Measurements from ENCODE around the gene TGFB1. TPM values are rescaled to one million over a fixed set of nuclear protein-coding genes. Genes with fewer than 3 reads are reported as not detected.

The TGFB1 gene
- total and polyA plus RNA-seq, 2 of the 13 experiments (the other 11 are each of a cell fraction or from before 2014, with no cell fraction given): 4.1 to 5.4 TPM

DNA sequence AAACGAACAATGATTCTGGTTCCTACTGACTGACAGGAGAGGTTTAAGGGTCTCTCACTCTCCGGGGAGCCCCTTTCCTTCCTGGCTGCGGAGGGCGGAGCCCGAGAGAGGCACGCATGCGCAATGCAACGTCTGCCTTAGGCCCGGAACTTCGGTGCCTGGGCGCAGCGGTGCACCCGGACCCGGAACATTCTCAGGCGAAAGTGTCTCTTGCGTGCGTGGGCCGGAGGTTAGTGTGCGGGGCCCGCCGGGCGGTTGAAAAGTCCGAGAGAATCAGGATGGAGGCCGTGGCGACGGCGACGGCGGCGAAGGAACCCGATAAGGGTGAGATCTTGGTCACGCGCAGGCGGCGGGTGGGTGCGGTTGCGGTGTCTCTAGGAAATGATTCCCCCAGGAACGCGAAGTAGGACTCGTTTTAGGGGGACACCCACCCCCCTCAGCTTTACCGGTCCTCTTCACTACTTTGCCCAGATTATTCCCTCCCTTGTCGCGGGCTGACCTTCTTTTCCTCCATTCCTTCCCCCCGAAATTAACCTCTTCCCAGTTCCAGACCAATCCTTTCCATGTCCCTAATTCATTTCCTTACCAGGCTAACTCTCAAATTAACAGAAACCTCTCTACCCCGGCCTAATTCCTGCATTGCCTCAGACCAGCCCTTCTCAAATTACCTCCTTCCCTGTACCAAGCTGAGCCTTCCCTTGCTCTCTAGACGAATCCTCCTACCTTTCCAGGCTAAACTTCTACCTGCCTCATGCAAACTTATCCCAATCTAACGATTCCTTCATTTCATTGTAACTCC lies 43.5 kb downstream of the TGFB1 start, which contains the start of gene CCDC97 (continued):
- TF ChIP-seq, protein P1, sequence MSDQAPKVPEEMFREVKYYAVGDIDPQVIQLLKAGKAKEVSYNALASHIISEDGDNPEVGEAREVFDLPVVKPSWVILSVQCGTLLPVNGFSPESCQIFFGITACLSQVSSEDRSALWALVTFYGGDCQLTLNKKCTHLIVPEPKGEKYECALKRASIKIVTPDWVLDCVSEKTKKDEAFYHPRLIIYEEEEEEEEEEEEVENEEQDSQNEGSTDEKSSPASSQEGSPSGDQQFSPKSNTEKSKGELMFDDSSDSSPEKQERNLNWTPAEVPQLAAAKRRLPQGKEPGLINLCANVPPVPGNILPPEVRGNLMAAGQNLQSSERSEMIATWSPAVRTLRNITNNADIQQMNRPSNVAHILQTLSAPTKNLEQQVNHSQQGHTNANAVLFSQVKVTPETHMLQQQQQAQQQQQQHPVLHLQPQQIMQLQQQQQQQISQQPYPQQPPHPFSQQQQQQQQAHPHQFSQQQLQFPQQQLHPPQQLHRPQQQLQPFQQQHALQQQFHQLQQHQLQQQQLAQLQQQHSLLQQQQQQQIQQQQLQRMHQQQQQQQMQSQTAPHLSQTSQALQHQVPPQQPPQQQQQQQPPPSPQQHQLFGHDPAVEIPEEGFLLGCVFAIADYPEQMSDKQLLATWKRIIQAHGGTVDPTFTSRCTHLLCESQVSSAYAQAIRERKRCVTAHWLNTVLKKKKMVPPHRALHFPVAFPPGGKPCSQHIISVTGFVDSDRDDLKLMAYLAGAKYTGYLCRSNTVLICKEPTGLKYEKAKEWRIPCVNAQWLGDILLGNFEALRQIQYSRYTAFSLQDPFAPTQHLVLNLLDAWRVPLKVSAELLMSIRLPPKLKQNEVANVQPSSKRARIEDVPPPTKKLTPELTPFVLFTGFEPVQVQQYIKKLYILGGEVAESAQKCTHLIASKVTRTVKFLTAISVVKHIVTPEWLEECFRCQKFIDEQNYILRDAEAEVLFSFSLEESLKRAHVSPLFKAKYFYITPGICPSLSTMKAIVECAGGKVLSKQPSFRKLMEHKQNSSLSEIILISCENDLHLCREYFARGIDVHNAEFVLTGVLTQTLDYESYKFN (CRISPR knock-in tag; conservative IDR thresholded peaks at IDR 0.05): peak; percentile 45; the same call in 1 of the 2 replicates
- TF ChIP-seq RBFOX2 (IDR thresholded peaks at IDR 0.05; ENCODE audit: low read depth, low read length) (peak; percentile 92), ZFP62 (CRISPR knock-in tag; IDR thresholded peaks at IDR 0.05) (no peak), ZNF749 (CRISPR knock-in tag; IDR thresholded peaks at IDR 0.05; ENCODE audit: borderline replicate concordance) (peak; percentile 87), LCORL (IDR thresholded peaks at IDR 0.05) (no peak; the same call in 1 of the 2 replicates), LCORL (CRISPR knock-in tag; IDR thresholded peaks at IDR 0.05) (peak; percentile 65), ZNF335 (CRISPR knock-in tag; IDR thresholded peaks at IDR 0.05) (no peak), PHF21A (CRISPR knock-in tag; IDR thresholded peaks at IDR 0.05) (peak; percentile 76; the same call in 1 of the 2 replicates), MBNL3 (CRISPR knock-in tag; conservative IDR thresholded peaks at IDR 0.05) (no peak), KDM5A (IDR thresholded peaks at IDR 0.05; ENCODE audit: borderline replicate concordance, low read length) (peak; percentile 99), PHF20 (CRISPR knock-in tag; IDR thresholded peaks at IDR 0.05) (peak; percentile 90), PHF8 (CRISPR knock-in tag; IDR thresholded peaks at IDR 0.05) (peak; percentile 95), HHEX (CRISPR knock-in tag; IDR thresholded peaks at IDR 0.05) (no peak), KMT2A (CRISPR knock-in tag; IDR thresholded peaks at IDR 0.05) (peak; percentile 93), ZNF432 (CRISPR knock-in tag; IDR thresholded peaks at IDR 0.05; ENCODE audit: borderline replicate concordance) (no peak), SMAD3 (CRISPR knock-in tag; IDR thresholded peaks at IDR 0.05) (peak; percentile 21; the same call in 1 of the 2 replicates), KDM2A (CRISPR knock-in tag; IDR thresholded peaks at IDR 0.05; ENCODE audit: borderline replicate concordance, low read depth) (peak; percentile 97), ZNF768 (CRISPR knock-in tag; IDR thresholded peaks at IDR 0.05) (peak; percentile 81; the same call in 1 of the 2 replicates)
- TF ChIP-seq, protein P2, sequence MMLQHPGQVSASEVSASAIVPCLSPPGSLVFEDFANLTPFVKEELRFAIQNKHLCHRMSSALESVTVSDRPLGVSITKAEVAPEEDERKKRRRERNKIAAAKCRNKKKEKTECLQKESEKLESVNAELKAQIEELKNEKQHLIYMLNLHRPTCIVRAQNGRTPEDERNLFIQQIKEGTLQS (CRISPR knock-in tag; IDR thresholded peaks at IDR 0.05): 0 out of 2 replicates have a peak, but pooled peaks have one; percentile 27
- TF ChIP-seq, protein P3, sequence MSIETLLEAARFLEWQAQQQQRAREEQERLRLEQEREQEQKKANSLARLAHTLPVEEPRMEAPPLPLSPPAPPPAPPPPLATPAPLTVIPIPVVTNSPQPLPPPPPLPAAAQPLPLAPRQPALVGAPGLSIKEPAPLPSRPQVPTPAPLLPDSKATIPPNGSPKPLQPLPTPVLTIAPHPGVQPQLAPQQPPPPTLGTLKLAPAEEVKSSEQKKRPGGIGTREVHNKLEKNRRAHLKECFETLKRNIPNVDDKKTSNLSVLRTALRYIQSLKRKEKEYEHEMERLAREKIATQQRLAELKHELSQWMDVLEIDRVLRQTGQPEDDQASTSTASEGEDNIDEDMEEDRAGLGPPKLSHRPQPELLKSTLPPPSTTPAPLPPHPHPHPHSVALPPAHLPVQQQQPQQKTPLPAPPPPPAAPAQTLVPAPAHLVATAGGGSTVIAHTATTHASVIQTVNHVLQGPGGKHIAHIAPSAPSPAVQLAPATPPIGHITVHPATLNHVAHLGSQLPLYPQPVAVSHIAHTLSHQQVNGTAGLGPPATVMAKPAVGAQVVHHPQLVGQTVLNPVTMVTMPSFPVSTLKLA (IDR thresholded peaks at IDR 0.05): 0 out of 2 replicates have a peak, but pooled peaks have one; percentile 26
- TF ChIP-seq, protein P4, sequence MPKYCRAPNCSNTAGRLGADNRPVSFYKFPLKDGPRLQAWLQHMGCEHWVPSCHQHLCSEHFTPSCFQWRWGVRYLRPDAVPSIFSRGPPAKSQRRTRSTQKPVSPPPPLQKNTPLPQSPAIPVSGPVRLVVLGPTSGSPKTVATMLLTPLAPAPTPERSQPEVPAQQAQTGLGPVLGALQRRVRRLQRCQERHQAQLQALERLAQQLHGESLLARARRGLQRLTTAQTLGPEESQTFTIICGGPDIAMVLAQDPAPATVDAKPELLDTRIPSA (CRISPR knock-in tag; IDR thresholded peaks at IDR 0.05; ENCODE audit: borderline replicate concordance): no peak
- TF ChIP-seq, protein P5, sequence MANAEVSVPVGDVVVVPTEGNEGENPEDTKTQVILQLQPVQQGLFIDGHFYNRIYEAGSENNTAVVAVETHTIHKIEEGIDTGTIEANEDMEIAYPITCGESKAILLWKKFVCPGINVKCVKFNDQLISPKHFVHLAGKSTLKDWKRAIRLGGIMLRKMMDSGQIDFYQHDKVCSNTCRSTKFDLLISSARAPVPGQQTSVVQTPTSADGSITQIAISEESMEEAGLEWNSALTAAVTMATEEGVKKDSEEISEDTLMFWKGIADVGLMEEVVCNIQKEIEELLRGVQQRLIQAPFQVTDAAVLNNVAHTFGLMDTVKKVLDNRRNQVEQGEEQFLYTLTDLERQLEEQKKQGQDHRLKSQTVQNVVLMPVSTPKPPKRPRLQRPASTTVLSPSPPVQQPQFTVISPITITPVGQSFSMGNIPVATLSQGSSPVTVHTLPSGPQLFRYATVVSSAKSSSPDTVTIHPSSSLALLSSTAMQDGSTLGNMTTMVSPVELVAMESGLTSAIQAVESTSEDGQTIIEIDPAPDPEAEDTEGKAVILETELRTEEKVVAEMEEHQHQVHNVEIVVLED (CRISPR knock-in tag; IDR thresholded peaks at IDR 0.05; ENCODE audit: borderline replicate concordance): peak; percentile 71; the same call in 1 of the 2 replicates

Data from HepG2 (cell line).